Urinary bladder (tissue), 4 donors: Measurements from ENCODE around the gene FAM53B. TPM values are rescaled to one million over a fixed set of nuclear protein-coding genes. Genes with fewer than 3 reads are reported as not detected.
A peak's percentile ranks its signal among the peaks of the same experiment; 100 is the strongest.

Experiments
- DNase-seq: peaks from one replicate; pipeline ENCODE4 v3.0.0-alpha.2; 2015; ENCODE audit errors: extremely low spot score
- H3K27ac ChIP-seq: one replicate; pipeline ENCODE4 v1.5.1; 2013; ENCODE audit warnings: low read depth, mild to moderate bottlenecking, moderate library complexity
- H3K36me3 ChIP-seq: one replicate; pipeline ENCODE4 v1.6.1; 2013; ENCODE audit warnings: mild to moderate bottlenecking, moderate library complexity; ENCODE audit not compliant: insufficient read depth
- H3K4me1 ChIP-seq: one replicate; pipeline ENCODE4 v1.6.1; 2013; ENCODE audit warnings: mild to moderate bottlenecking, moderate library complexity; ENCODE audit not compliant: insufficient read depth
- H3K4me3 ChIP-seq: one replicate; pipeline ENCODE4 v1.5.1; 2013; ENCODE audit warnings: low read depth, low read length
- whole genome bisulfite sequencing: extraction: QIAGEN DNeasy Blood & Tissue Kit; methylation state at CpG from one replicate; pipeline ENCODE4 v1.1.7; 2013; 5-methylcytosine and 5-hydroxymethylcytosine counted together
- polyA plus RNA-seq: library from polyadenylated mRNA; stranded (reverse); fragments of 200-250 nt; gene quantifications from one replicate; pipeline ENCODE4 v1.2.3, GENCODE V29; 2013
- total RNA-seq: library from RNA; depleted of rRNA; stranded (reverse); fragments of >200 nt; gene quantifications from one replicate; pipeline ENCODE4 v1.2.3, GENCODE V29; 2014
- donor health status: healthy with polysubstance abuse.
- donor health status: healthy.

FAM53B gene
- total and polyA plus RNA-seq, 2 donors: 15.9 to 19.8 TPM

DNA sequence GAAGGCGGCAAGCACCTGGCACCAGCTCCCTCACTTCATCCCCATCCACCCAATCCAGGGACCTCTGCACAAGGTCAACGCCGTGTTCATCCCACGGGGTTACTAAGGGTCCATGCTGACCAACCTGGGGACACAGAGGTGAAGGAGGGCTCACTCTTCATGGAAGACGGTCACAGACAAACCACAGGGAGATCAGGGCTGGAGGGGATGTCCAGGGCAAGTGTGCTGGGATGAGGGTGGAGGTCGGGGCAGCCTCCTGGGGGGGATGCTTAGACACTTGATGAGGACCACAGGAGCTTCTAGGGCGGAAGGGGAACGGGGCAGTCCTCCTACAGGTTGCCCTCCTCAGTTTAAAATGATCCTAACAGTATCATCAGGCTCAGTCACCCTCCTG lies 46.7 kb downstream of the FAM53B start:
- Histone ChIP-seq H3K4me3 (no peak overlapping the region), H3K27ac (no peak overlapping the region), H3K4me1 (peaks cover 6% of the 10 kb centered on the region), H3K36me3 (no peaks in the 10 kb centered on the region)
- no peak for DNase-seq
- 97% methylated on average over 8 of the region's 8 CpGs for WGBS

DNA sequence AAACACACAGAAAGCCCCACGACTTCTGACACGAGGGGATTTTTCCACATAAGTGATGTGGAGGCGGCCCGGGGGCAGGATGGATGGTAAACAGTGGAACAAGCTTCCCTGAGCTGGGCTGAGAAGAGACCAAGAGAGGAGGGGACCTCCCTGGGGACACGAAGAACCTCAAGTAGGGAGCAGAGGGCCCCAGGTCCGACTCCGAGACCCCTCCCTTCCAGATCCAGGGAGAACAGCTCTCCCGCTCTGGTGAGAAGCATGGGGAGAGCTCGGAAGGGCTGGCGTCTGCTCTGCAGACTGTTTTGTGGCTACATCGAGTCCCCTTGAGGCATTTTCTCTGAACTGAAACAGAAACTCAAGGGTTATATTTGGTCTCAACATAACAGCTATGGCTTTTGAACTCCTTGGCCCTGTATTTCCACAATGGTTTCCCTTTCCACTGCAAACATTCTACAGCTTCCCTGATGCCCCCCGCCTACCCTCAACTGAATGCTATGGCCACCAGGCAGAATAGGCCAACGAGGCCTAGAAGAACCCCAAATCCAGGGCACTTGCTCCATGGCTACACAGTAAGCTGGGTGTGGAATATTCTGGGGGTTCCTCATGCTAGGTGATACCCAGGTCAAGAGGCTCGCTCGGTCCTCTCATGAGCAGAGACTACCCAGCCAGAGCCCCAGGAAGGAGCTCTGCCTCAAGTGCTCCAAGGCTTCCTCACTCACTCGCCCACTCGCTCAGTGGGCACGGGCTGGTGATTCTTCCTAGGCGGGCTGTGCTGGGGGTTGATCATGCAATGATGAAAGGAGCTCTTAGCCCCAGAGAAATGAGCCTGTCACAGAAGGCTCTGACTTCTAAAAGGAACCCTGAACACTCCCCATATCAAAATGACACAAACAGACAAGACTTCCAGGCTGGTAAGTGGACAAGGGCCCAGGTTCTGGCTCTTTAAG lies 47.5 kb downstream of the FAM53B start:
- 84% methylated on average over 19 of the region's 19 CpGs for WGBS
- Histone ChIP-seq H3K4me1 (peaks cover 3% of the 10 kb centered on the region), H3K36me3 (no peaks in the 10 kb centered on the region), H3K4me3 (no peak overlapping the region), H3K27ac (no peak overlapping the region)
- DNase-seq: no peak

DNA sequence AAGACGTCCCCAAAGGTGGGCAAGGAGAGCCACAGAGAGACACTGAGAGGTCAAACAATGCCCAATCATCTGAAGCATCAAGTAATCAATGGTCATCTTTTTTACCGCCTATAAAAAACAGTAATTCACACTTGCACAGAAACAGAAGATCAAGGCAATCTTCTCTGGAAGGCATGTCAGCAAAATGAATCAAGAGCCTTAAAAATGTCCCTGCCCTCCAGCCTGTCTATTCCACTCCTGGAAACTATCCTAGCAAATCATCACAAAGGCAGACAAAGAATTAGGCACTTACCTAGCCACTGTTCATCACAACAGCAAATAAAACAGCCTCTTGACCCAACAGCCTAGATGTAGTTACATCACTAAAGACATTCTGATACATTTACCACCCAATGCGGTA lies 48.9 kb downstream of the FAM53B start:
- Histone ChIP-seq H3K4me1 (no peaks in the 10 kb centered on the region), H3K4me3 (no peak overlapping the region), H3K27ac (no peak overlapping the region), H3K36me3 (no peaks in the 10 kb centered on the region)
- WGBS: 95% methylated on average over 3 of the region's 3 CpGs
- DNase-seq: no peak

DNA sequence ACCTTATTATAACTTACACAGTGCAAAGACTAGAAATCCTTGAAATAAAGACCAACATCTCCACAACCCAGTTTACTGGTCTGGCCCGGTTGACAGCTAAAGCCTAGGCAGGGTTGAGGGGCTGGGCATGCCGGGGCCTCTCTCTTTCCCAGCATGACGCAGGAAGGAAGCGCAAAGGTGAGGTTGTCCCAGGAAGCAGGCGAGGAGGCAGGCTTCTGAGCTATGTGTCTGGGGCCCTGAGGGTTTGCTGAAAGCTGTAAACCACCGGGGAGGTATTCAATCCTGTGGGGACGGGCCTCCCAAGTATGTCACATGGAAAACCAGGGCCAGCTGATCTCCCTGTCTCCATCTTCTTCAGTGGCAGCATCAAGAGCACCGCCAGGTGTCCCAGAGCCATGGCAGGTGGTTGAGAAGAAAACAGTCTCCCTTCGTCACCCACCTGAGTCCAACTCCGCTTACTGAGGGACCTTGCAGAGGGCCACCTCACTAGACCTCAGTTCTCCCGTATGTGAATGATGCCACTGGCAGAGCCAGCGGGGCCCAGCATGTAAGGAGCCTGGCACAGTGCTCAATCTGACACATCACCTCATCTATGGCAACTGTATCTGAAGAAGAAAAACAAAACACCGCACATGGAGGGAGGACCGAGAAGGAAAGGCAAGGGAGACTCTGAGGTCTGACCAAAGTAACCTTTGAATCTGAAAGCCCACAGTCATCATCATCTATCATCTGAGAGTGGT lies 49.5 kb downstream of the FAM53B start:
- no peaks in the 10 kb centered on the region for H3K4me1 ChIP-seq
- no peaks in the 10 kb centered on the region for H3K36me3 ChIP-seq
- peak overlapping the region; percentile 79 for H3K27ac ChIP-seq
- DNase-seq: no peak
- H3K4me3 ChIP-seq: no peak overlapping the region
- WGBS: 84% methylated on average over 14 of the region's 14 CpGs

DNA sequence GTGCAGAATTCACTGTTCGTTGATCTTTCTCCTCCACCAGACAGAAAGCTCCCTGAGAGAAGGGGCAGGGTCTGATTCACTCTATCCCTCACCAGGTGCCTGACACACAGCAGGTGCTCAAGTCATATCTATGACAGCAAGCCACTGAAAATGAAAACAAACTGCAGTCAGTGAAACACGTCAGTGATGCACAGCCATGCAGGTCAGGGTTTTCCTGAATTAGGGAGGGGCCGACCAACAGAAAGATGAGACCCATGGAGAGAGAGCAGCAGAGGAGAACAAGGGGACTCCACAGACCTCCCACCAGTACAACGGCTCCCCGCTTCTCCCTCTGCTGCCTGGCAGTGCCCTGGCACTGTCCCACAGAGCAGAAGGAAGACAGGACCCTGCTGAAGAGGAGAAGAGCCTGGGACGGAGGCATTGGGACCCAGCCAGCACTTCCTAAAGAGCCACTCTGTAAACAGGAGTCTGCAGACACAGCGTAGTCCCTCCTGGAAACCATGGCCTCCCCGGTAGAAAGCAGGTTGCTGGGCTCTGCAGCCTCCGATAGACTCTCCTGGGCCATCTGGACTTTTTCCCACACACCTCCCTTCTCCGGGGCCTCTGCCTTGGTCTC lies 50.3 kb downstream of the FAM53B start:
- 40% methylated on average over 10 of the region's 10 CpGs for WGBS
- Histone ChIP-seq H3K36me3 (no peaks in the 10 kb centered on the region), H3K27ac (peak overlapping the region; percentile 79), H3K4me3 (no peak overlapping the region), H3K4me1 (no peaks in the 10 kb centered on the region)
- DNase-seq: no peak

DNA sequence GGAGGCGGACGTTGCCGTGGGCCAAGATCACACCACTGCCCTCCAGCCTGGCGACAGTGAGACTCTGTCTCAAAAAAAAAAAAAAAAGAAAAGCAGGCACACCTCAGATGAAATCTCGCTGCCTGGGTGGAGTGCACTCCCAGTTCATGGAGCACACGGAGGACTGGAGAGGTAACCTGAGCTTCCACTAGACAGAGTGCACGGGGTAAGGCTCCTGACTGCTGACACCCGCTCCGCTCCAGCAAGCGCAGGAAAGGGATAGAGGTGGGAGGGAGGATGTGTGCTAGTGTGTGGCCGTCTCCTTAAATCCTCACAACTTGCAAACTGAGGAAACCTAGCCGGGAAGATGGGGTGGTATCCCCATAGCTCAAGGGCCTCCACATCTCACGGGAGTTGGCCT lies 50.8 kb downstream of the FAM53B start:
- H3K4me3 ChIP-seq: no peak overlapping the region
- H3K36me3 ChIP-seq: no peaks in the 10 kb centered on the region
- 84% methylated on average over 13 of the region's 13 CpGs for WGBS
- DNase-seq: no peak
- no peaks in the 10 kb centered on the region for H3K4me1 ChIP-seq
- H3K27ac ChIP-seq: no peak overlapping the region

DNA sequence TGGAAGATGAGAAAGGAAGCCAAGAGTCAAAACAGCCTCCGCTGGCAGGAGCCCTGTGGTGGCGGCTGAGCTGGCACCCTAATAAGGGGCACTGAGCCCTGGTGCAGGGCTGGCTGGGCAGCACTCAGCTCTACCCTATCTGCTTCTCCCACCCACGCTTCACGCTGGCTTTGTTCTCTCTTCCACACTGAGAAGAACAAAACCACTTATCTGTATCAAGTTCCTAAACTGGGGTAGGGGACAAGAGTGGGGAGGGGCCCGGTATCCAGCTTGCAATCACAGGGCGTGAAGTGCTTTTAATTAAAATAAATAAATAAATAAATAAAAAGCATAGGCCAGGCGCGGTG lies 52.1 kb downstream of the FAM53B start:
- DNase-seq: no peak
- no peaks in the 10 kb centered on the region for H3K4me1 ChIP-seq
- no peak overlapping the region for H3K27ac ChIP-seq
- H3K4me3 ChIP-seq: no peak overlapping the region
- 97% methylated on average over 8 of the region's 8 CpGs for WGBS
- no peaks in the 10 kb centered on the region for H3K36me3 ChIP-seq

DNA sequence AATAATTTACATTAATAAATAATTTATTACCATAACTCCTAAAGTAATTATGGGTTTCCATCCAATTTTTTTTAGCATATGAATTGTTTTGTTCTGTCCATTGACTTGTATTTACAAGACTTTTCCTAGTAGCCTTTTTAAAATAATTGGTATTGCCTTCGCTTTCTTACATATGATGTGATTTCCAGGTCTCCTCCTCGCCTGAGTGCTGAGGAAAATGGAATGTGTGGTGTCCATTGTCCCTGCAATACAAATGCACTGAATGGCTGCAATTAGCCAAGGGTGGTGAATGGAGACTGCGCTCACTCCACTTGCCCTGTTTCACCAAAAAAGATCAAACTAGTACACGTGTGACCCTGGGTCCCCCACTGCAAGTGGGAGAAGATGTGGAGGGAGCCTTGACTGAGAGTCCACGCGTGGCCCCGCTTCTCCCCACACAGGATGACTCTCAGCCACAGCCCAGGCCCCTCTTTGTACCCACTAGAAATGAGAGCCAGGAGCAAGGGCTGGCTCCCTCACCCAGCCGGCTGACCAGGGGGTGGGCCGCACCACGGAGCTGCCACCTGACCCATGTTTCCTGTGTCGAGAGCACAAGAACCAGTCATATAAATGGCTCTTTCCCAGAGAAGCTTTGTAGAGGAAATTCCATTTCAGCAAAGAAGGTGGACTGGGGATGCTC lies 52.6 kb downstream of the FAM53B start:
- no peaks in the 10 kb centered on the region for H3K36me3 ChIP-seq
- no peak overlapping the region for H3K27ac ChIP-seq
- H3K4me1 ChIP-seq: no peaks in the 10 kb centered on the region
- no peak for DNase-seq
- 87% methylated on average over 11 of the region's 11 CpGs for WGBS
- H3K4me3 ChIP-seq: no peak overlapping the region

DNA sequence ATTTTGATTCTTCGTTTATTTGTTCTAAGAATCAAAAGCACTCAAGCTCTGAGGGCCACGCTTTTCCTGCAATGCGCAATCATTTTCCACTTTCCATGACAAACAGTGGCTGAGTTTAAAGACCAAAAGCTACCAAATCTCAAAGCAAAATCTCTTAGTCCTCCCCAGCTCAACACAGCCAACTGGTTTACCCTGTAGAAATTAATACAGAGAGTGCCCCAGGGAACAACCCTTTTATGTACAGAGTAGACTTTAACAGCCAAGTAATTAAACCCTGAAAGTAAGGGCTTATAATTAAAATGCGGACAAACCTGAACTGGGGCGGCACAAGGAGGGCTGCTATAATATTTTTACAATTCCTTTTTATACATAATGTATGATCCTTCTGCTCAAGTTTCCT lies 53.2 kb downstream of the FAM53B start:
- 93% methylated on average over 5 of the region's 5 CpGs for WGBS
- Histone ChIP-seq H3K27ac (no peak overlapping the region), H3K4me3 (no peak overlapping the region), H3K4me1 (no peaks in the 10 kb centered on the region), H3K36me3 (no peaks in the 10 kb centered on the region)
- no peak for DNase-seq

DNA sequence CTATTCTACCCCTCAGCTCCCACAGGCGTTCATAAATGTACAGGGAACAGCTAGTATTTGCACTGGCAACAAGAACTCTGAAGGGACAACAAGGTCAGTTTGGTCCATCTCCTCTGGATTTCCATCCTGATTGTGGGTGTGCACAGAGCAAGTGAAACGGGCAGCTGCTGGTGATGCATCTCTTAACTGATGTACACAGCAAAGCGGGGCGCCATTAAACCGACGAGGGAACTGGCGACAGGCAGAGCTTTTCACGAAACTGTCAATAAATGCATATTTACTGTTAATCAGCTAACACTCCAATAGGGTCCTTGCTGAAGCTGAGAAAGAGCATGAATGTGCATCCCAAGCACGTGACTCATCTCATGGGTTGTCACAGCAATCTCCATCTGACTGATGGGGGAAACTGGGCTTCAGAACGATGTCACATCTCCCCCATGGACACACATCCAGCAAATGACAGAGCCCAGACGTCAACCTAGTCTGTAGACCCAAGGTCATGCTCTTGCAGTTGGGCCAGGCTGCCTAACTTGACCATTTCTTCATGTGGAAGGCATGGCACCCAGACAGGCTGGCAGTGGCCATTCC lies 54.2 kb downstream of the FAM53B start:
- no peak overlapping the region for H3K27ac ChIP-seq
- 94% methylated on average over 11 of the region's 11 CpGs for WGBS
- no peak for DNase-seq
- no peaks in the 10 kb centered on the region for H3K36me3 ChIP-seq
- H3K4me1 ChIP-seq: no peaks in the 10 kb centered on the region
- H3K4me3 ChIP-seq: no peak overlapping the region

DNA sequence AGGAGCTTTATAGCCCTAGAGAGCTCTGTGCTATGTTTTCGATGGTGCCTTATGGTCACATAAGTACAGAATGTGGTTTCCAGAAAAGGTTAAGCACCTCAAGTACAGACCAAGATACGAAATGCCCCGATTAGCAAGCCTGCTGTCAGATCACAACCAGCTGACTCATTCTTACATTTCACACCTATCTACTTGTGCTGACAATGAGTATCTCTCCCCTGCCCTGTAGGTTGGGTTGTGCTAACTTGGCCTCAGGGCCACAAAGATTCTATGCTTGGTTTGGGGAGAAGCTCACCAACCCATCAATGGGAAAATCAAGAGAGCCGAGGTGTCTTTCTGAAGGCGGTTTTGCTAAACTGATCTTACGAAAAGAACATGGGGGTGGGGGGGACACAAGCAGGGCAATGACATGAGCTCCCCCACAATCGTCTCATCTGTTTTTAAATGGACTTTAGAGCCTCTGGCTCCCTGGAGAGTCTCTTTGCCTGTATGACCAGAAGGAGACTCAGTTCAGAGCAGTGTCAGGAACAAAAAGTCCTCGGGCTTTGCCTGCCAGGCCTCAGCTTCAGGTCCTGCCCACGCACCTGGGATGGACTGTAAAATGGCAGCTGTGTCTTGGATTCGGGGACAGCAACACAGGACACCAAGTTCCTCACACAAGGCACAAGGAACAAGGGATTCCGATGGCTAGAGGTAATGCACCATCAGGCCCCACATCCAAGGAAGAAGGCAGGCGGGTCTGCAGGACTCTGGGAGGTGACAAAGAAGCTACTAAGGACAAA lies 55.1 kb downstream of the FAM53B start:
- no peaks in the 10 kb centered on the region for H3K36me3 ChIP-seq
- no peaks in the 10 kb centered on the region for H3K4me1 ChIP-seq
- 92% methylated on average over 12 of the region's 12 CpGs for WGBS

DNA sequence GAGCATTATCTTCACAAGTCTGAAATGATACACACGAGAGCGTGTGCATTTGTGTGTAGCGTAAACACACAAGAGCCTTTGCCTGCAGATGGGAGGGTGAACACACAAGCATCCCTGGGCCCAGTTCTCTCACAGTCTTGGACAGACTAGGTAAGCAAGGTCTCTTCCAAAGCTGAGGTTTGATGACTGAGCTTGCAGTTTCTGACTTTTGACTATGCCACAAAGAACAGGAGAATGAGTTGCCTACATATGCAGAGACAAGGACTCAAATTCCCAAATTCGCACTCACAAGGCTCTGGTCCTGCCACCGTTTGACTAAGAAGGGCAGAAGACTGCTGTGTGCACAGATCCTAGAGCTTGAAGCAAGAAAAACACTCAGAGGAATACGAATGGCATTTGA lies 55.8 kb downstream of the FAM53B start:
- 87% methylated on average over 6 of the region's 6 CpGs for WGBS
- Histone ChIP-seq H3K36me3 (no peaks in the 10 kb centered on the region), H3K4me3 (no peak overlapping the region), H3K27ac (no peak overlapping the region), H3K4me1 (no peaks in the 10 kb centered on the region)
- DNase-seq: no peak

More for the DNA sequence above, 55.1 kb downstream of the FAM53B start:
- no peak for DNase-seq
- Histone ChIP-seq H3K27ac (no peak overlapping the region), H3K4me3 (no peak overlapping the region)
